HepG2 (cell line): Measurements from ENCODE around the gene S100A10. TPM values are rescaled to one million over a fixed set of nuclear protein-coding genes. Genes with fewer than 3 reads are reported as not detected.

Experiments
- KDM4B ChIP-seq: sonication (generic); formaldehyde crosslinking; IDR thresholded peaks from 2 replicates; pipeline ENCODE4 v1.4.0; 2020; ENCODE audit warnings: missing genetic modification reagents
- PITX1 ChIP-seq: sonication (generic); formaldehyde crosslinking; IDR thresholded peaks from 2 replicates; pipeline ENCODE4 v1.5.1; 2020; ENCODE audit warnings: mild to moderate bottlenecking, missing genetic modification reagents
- RARA ChIP-seq: IDR thresholded peaks from 2 replicates; pipeline ENCODE4 v1.6.1; 2016; ENCODE audit warnings: missing genetic modification reagents, missing compliant biosample characterization
- TFAP4 ChIP-seq: sonication (generic); IDR thresholded peaks from 2 replicates; pipeline ENCODE4 v1.6.1; 2016; ENCODE audit warnings: low read depth, borderline replicate concordance
- ZNF512B ChIP-seq: sonication (generic); formaldehyde crosslinking; IDR thresholded peaks from 2 replicates; pipeline ENCODE4 v1.5.1; 2020; ENCODE audit warnings: missing genetic modification reagents, mild to moderate bottlenecking, borderline replicate concordance
- ZNF574 ChIP-seq: sonication (generic); formaldehyde crosslinking; IDR thresholded peaks from 2 replicates; pipeline ENCODE4 v1.4.0; 2020; ENCODE audit warnings: missing genetic modification reagents
- polyA plus RNA-seq, 8 experiments: library from polyadenylated mRNA; depleted of rRNA in 3 of 8; stranded (reverse) in 7 of 8; unstranded in 1 of 8; fragments of >200 nt; fragmentation: Illumina TruSeq in 4 of 8; extraction: Trizol in 4 of 8; gene quantifications; 2 replicates each; pipeline versions ENCODE4 v1.2.1 to v1.2.3, GENCODE V29; 2011 to 2016; ENCODE audit warnings: low read depth in 4 of 8, missing spikeins in 1 of 8, mixed read lengths in 1 of 8; ENCODE audit not compliant: insufficient read depth in 1 of 8
- total RNA-seq, 5 experiments: library from RNA; depleted of rRNA; stranded (reverse); fragments of >200 nt; fragmentation: Illumina TruSeq; extraction: Trizol; gene quantifications; 2 replicates each; pipeline ENCODE4 v1.2.3, GENCODE V29; 2016; ENCODE audit warnings: low read depth in 1 of 5

S100A10 gene
- total and polyA plus RNA-seq, 2 of the 13 experiments (the other 11 are each of a cell fraction or from before 2014, with no cell fraction given), result 16.8 to 28.7 TPM

- TF ChIP-seq ZNF512B (no peak), PITX1 (CRISPR knock-in tag) (no peak), TFAP4 (peak; percentile 91; the same call in 1 of the 2 replicates), KDM4B (CRISPR knock-in tag) (no peak), RARA (CRISPR knock-in tag) (no peak), ZNF574 (CRISPR knock-in tag) (0 out of 2 replicates have a peak, but pooled peaks have one; percentile 31)
- TF ChIP-seq, all 625 proteins: peak for 43
Measured at GRCh38 chr1:151992303-151993083, 1.2 kb downstream of the S100A10 start (continued).
